ENCODE measurements around the gene KCNIP3. TPM values are rescaled to one million over a fixed set of nuclear protein-coding genes. Genes with fewer than 3 reads are reported as not detected.

KCNIP3 gene
- total RNA-seq, 1 donor from 2014 or later, result 0.68 TPM

DNA sequence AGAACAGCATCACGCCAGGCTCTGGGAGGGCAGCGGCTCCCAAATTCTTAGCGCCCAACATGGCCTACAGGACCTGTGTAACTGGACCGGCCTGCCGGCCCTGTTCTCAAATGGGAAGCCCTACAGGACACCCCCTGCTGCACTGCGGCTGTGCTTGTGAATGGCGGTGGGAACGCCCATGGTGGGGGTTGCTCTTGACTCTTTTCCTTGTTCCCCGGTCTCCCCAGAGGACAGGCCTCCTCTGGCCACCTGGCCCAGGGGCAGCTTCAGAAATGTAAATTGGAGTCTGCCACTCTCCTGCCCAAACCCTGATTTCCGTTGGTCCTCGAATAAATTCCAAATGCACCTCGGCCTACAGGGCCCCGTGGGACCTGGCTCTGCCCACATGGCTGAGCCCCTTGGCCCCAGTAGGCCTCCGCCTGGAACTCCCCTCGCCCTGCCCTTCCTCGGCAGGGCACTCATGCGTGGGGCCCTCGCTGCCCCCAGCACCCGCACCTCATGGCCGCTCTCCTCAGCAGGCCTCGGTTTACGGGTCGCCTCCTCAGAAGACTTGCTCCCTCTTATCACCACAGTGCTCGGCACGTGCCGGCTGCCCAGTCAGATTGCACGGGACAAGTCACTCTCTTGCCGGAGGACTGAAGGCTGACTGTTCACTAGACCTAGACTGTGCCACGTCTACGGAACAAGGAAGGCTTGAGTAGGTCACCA, 29.4 kb downstream of the KCNIP3 start:
- H2AFZ ChIP-seq (ENCODE audit: low read depth, low read length), result no peak overlapping the region
- DNase-seq (ENCODE audit: low read depth) (no peak), FAIRE-seq (no peak)
- H3K4me1 ChIP-seq (ENCODE audit: insufficient read depth, low read length), result no peaks in the 10 kb centered on the region
- Mint-ChIP-seq H3K4me1 (ENCODE audit: low read depth, unreplicated experiment) (peaks cover 9% of the 10 kb centered on the region), H3K27ac (ENCODE audit: unreplicated experiment) (no peak overlapping the region), H3K36me3 (ENCODE audit: low read depth, unreplicated experiment) (no peaks in the 10 kb centered on the region), H3K27me3 (ENCODE audit: low read depth, unreplicated experiment) (peaks cover 23% of the 10 kb centered on the region), H3K9me3 (ENCODE audit: unreplicated experiment) (peaks cover 3% of the 10 kb centered on the region), H3K4me3 (ENCODE audit: unreplicated experiment) (no peak overlapping the region)
- no peak overlapping the region for H3K4me3 ChIP-seq (ENCODE audit: insufficient read depth, low read depth, low read length)
- H4K20me1 ChIP-seq (ENCODE audit: insufficient read depth, low read length), result no peaks in the 10 kb centered on the region
- H3K27me3 ChIP-seq (ENCODE audit: insufficient read depth, low read length), result no peaks in the 10 kb centered on the region
- TF ChIP-seq EZH2 (IDR thresholded peaks at IDR 0.05; ENCODE audit: insufficient read depth, low read length), result no peak
- TF ChIP-seq, protein P1, sequence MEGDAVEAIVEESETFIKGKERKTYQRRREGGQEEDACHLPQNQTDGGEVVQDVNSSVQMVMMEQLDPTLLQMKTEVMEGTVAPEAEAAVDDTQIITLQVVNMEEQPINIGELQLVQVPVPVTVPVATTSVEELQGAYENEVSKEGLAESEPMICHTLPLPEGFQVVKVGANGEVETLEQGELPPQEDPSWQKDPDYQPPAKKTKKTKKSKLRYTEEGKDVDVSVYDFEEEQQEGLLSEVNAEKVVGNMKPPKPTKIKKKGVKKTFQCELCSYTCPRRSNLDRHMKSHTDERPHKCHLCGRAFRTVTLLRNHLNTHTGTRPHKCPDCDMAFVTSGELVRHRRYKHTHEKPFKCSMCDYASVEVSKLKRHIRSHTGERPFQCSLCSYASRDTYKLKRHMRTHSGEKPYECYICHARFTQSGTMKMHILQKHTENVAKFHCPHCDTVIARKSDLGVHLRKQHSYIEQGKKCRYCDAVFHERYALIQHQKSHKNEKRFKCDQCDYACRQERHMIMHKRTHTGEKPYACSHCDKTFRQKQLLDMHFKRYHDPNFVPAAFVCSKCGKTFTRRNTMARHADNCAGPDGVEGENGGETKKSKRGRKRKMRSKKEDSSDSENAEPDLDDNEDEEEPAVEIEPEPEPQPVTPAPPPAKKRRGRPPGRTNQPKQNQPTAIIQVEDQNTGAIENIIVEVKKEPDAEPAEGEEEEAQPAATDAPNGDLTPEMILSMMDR (IDR thresholded peaks at IDR 0.05; ENCODE audit: insufficient read depth, low read depth, low read length), result no peak
- H3K79me2 ChIP-seq (ENCODE audit: insufficient read depth, low read length), result no peaks in the 10 kb centered on the region
- H3K27ac ChIP-seq (ENCODE audit: low read depth, low read length), result no peak overlapping the region
- H3K36me3 ChIP-seq (ENCODE audit: insufficient read depth, low read length), result no peaks in the 10 kb centered on the region
- no peak overlapping the region for H3K9ac ChIP-seq (ENCODE audit: low read length)
- no peak overlapping the region for H3K4me2 ChIP-seq (ENCODE audit: low read length)
- H3K9me3 ChIP-seq (ENCODE audit: insufficient read depth, low read depth, low read length), result no peaks in the 10 kb centered on the region

- no peaks in the 10 kb centered on the region for H3K9me3 ChIP-seq (ENCODE audit: insufficient read depth, low read depth, low read length)
- Mint-ChIP-seq H3K4me1 (ENCODE audit: low read depth, unreplicated experiment) (peaks cover 9% of the 10 kb centered on the region), H3K27me3 (ENCODE audit: low read depth, unreplicated experiment) (peaks cover 17% of the 10 kb centered on the region), H3K4me3 (ENCODE audit: unreplicated experiment) (no peak overlapping the region), H3K9me3 (ENCODE audit: unreplicated experiment) (no peaks in the 10 kb centered on the region), H3K36me3 (ENCODE audit: low read depth, unreplicated experiment) (no peaks in the 10 kb centered on the region), H3K27ac (ENCODE audit: unreplicated experiment) (no peak overlapping the region)
- FAIRE-seq (no peak), DNase-seq (ENCODE audit: low read depth) (no peak)
- no peaks in the 10 kb centered on the region for H4K20me1 ChIP-seq (ENCODE audit: insufficient read depth, low read length)
- no peak overlapping the region for H3K4me3 ChIP-seq (ENCODE audit: insufficient read depth, low read depth, low read length)
- no peaks in the 10 kb centered on the region for H3K27me3 ChIP-seq (ENCODE audit: insufficient read depth, low read length)
- no peak overlapping the region for H2AFZ ChIP-seq (ENCODE audit: low read depth, low read length)
- H3K4me2 ChIP-seq (ENCODE audit: low read length), result no peak overlapping the region
- no peaks in the 10 kb centered on the region for H3K4me1 ChIP-seq (ENCODE audit: insufficient read depth, low read length)
- TF ChIP-seq, protein P1 (IDR thresholded peaks at IDR 0.05; ENCODE audit: insufficient read depth, low read depth, low read length), result no peak
- no peak for TF ChIP-seq EZH2 (IDR thresholded peaks at IDR 0.05; ENCODE audit: insufficient read depth, low read length)
- H3K79me2 ChIP-seq (ENCODE audit: insufficient read depth, low read length), result no peaks in the 10 kb centered on the region
- no peak overlapping the region for H3K9ac ChIP-seq (ENCODE audit: low read length)
- no peak overlapping the region for H3K27ac ChIP-seq (ENCODE audit: low read depth, low read length)
- no peaks in the 10 kb centered on the region for H3K36me3 ChIP-seq (ENCODE audit: insufficient read depth, low read length)
Observed at GRCh38 chr2:95327861-95328260, 30.7 kb downstream of the KCNIP3 start.

Measured in astrocyte (in vitro differentiated cells and primary cell).